HepG2 (cell line): Measurements from ENCODE around the gene CTCF. TPM values are rescaled to one million over a fixed set of nuclear protein-coding genes. Genes with fewer than 3 reads are reported as not detected.

Source experiments
- AGO1 ChIP-seq: fragments of 200-400 bp; formaldehyde crosslinking; IDR thresholded peaks from 2 replicates; pipeline ENCODE4 v1.6.1; 2017; ENCODE audit warnings: mild to moderate bottlenecking, low read depth, low read length, moderate library complexity; ENCODE audit not compliant: poor library complexity, severe bottlenecking
- FOXJ3 ChIP-seq: sonication (generic); formaldehyde crosslinking; IDR thresholded peaks from 2 replicates; pipeline ENCODE4 v1.4.0; 2020; ENCODE audit warnings: missing genetic modification reagents, mild to moderate bottlenecking, borderline replicate concordance
- HDAC2 ChIP-seq: sonication (generic); formaldehyde crosslinking; IDR thresholded peaks from 2 replicates; pipeline ENCODE4 v1.4.0; 2020; ENCODE audit warnings: missing genetic modification reagents
- HMGXB3 ChIP-seq: sonication (generic); formaldehyde crosslinking; IDR thresholded peaks from 2 replicates; pipeline ENCODE4 v1.4.0; 2020; ENCODE audit warnings: missing genetic modification reagents, borderline replicate concordance
- MAFF ChIP-seq: IDR thresholded peaks from 2 replicates; pipeline ENCODE4 v1.6.1; 2011; ENCODE audit warnings: low read depth, low read length, improper control_type of control experiment
- MATR3 ChIP-seq: sonication (generic); formaldehyde crosslinking; IDR thresholded peaks from 2 replicates; pipeline ENCODE4 v1.4.0; 2020; ENCODE audit warnings: missing genetic modification reagents
- NBN ChIP-seq: fragments of 450-650 bp; conservative IDR thresholded peaks from 2 replicates; pipeline ENCODE4 v1.6.1; 2017
- NFKBIZ ChIP-seq: IDR thresholded peaks from 2 replicates; pipeline ENCODE4 v1.6.1; 2018; ENCODE audit warnings: missing genetic modification reagents, missing compliant biosample characterization
- PCBP1 ChIP-seq: fragments of 200-400 bp; formaldehyde crosslinking; IDR thresholded peaks from 2 replicates; pipeline ENCODE4 v1.6.1; 2017; ENCODE audit warnings: mild to moderate bottlenecking, low read depth, low read length, borderline replicate concordance
- RBM39 ChIP-seq: fragments of 200-400 bp; formaldehyde crosslinking; IDR thresholded peaks from one replicate; pipeline ENCODE4 v1.6.1; 2018; ENCODE audit warnings: antibody characterized with exemption, mild to moderate bottlenecking, low read depth, low read length; ENCODE audit not compliant: poor library complexity, severe bottlenecking
- REST ChIP-seq, 2 experiments: IDR thresholded peaks; 2 replicates each; pipeline ENCODE4 v1.6.1; 2011 to 2012; ENCODE audit warnings: low read length in 2 of 2, borderline replicate concordance in 1 of 2, low read depth in 1 of 2, mild to moderate bottlenecking in 1 of 2, moderate library complexity in 1 of 2
- RNF2 ChIP-seq: fragments of 450-650 bp; conservative IDR thresholded peaks from 2 replicates; pipeline ENCODE4 v1.6.1; 2016; ENCODE audit warnings: low read depth
- SYNCRIP ChIP-seq: fragments of 200-400 bp; formaldehyde crosslinking; IDR thresholded peaks from 2 replicates; pipeline ENCODE4 v1.6.1; 2018; ENCODE audit warnings: mild to moderate bottlenecking, low read depth, low read length; ENCODE audit not compliant: insufficient read depth
- U2AF2 ChIP-seq: fragments of 200-400 bp; formaldehyde crosslinking; IDR thresholded peaks from 2 replicates; pipeline ENCODE4 v1.6.1; 2017; ENCODE audit warnings: low read depth, mild to moderate bottlenecking, low read length
- ZNF557 ChIP-seq: sonication (generic); formaldehyde crosslinking; IDR thresholded peaks from 2 replicates; pipeline ENCODE4 v1.4.0; 2020; ENCODE audit warnings: missing genetic modification reagents
- ZNF615 ChIP-seq: sonication (generic); formaldehyde crosslinking; IDR thresholded peaks from 2 replicates; pipeline ENCODE4 v1.5.0; 2020; ENCODE audit warnings: mild to moderate bottlenecking, missing genetic modification reagents, borderline replicate concordance
- ZNF770 ChIP-seq: sonication (generic); formaldehyde crosslinking; IDR thresholded peaks from 2 replicates; pipeline ENCODE4 v1.5.0; 2020; ENCODE audit warnings: mild to moderate bottlenecking, missing genetic modification reagents
- ZNF780A ChIP-seq: sonication (generic); formaldehyde crosslinking; IDR thresholded peaks from 2 replicates; pipeline ENCODE4 v1.8.0; 2022; ENCODE audit warnings: mild to moderate bottlenecking, missing genetic modification reagents, moderate library complexity
- ZNF782 ChIP-seq: sonication (generic); formaldehyde crosslinking; IDR thresholded peaks from 2 replicates; pipeline ENCODE4 v1.4.0; 2020; ENCODE audit warnings: missing genetic modification reagents, mild to moderate bottlenecking, borderline replicate concordance
- polyA plus RNA-seq, 8 experiments: library from polyadenylated mRNA; depleted of rRNA in 3 of 8; stranded (reverse) in 7 of 8; unstranded in 1 of 8; fragments of >200 nt; fragmentation: Illumina TruSeq in 4 of 8; extraction: Trizol in 4 of 8; gene quantifications; 2 replicates each; pipeline versions ENCODE4 v1.2.1 to v1.2.3, GENCODE V29; 2011 to 2016; ENCODE audit warnings: low read depth in 4 of 8, missing spikeins in 1 of 8, mixed read lengths in 1 of 8; ENCODE audit not compliant: insufficient read depth in 1 of 8
- total RNA-seq, 5 experiments: library from RNA; depleted of rRNA; stranded (reverse); fragments of >200 nt; fragmentation: Illumina TruSeq; extraction: Trizol; gene quantifications; 2 replicates each; pipeline ENCODE4 v1.2.3, GENCODE V29; 2016; ENCODE audit warnings: low read depth in 1 of 5

Gene CTCF
- total and polyA plus RNA-seq, 2 of the 13 experiments (the other 11 are each of a cell fraction or from before 2014, with no cell fraction given): 19.5 to 37.5 TPM

GRCh38 chr16:67562918-67563707 is 787 bp downstream of the CTCF start (continued):
- TF ChIP-seq ZNF615 (no peak), RNF2 (no peak), FOXJ3 (CRISPR knock-in tag) (no peak), ZNF770 (CRISPR knock-in tag) (peak; percentile 6; the same call in 1 of the 2 replicates), SYNCRIP (no peak), PCBP1 (no peak), ZNF780A (no peak), HMGXB3 (CRISPR knock-in tag) (no peak), RBM39 (peak; percentile 52), ZNF557 (no peak), NBN (no peak), NFKBIZ (peak; percentile 41; the same call in 1 of the 2 replicates), ZNF782 (CRISPR knock-in tag) (peak; percentile 60; the same call in 1 of the 2 replicates), AGO1 (no peak), REST (IDR thresholded peaks at IDR 0.05; ENCODE audit: borderline replicate concordance in 1 of 2, low read depth in 1 of 2, low read length in 2 of 2) (no peak; a peak in 1 of 4 replicates), MAFF (no peak), U2AF2 (no peak), MATR3 (CRISPR knock-in tag) (0 out of 2 replicates have a peak, but pooled peaks have one; percentile 20), HDAC2 (CRISPR knock-in tag) (0 out of 2 replicates have a peak, but pooled peaks have one; percentile 12)
